GM18505 (cell line): ENCODE results near the gene CASP4.
"Not testable (repeated sequence)": the region's sequence is repeated elsewhere in the genome, so short reads cannot be mapped to it uniquely, and the experiment has no call there.

Experiments
- ATAC-seq: cut with Tn5 transposase; IDR thresholded peaks from one replicate; pipeline ENCODE4 v1.9.1; 2021; ENCODE audit not compliant: unreplicated experiment
- POLR2A ChIP-seq: IDR thresholded peaks from 4 replicates; pipeline ENCODE4 v1.6.1; 2011; ENCODE audit warnings: borderline replicate concordance; ENCODE audit not compliant: insufficient read depth, insufficient read length; ENCODE audit errors: extremely low read depth

Gene CASP4

GRCh38 chr11:104968856-104969776 is 742 bp upstream of the CASP4 start:
- ATAC-seq, result no peak
- no peak for TF ChIP-seq POLR2A

- TF ChIP-seq POLR2A, result no peak
- ATAC-seq, result no peak
Observed at GRCh38 chr11:104967534-104968354, 630 bp downstream of the CASP4 start.

GRCh38 chr11:104965735-104966134 is 2.6 kb downstream of the CASP4 start:
- no peak for ATAC-seq

GRCh38 chr11:104964247-104964646 is 4.1 kb downstream of the CASP4 start:
- ATAC-seq, result no peak
- TF ChIP-seq POLR2A, result no peak

More at GRCh38 chr11:104965735-104966134, 2.6 kb downstream of the CASP4 start:
- no peak for TF ChIP-seq POLR2A

- TF ChIP-seq POLR2A, result no peak
- no peak for ATAC-seq
Observed at GRCh38 chr11:104962852-104963251, 5.5 kb downstream of the CASP4 start.

- no peak for TF ChIP-seq POLR2A
- ATAC-seq, result no peak
Observed at GRCh38 chr11:104957280-104957679, 11.1 kb downstream of the CASP4 start.

GRCh38 chr11:104956528-104956927 is 11.8 kb downstream of the CASP4 start:
- no peak for ATAC-seq
- no peak for TF ChIP-seq POLR2A

GRCh38 chr11:104946907-104947306 is 21.5 kb downstream of the CASP4 start:
- TF ChIP-seq POLR2A, result no peak
- peak; percentile 97 for ATAC-seq

- TF ChIP-seq POLR2A, result no peak
- no peak for ATAC-seq
Observed at GRCh38 chr11:104944076-104944475, 24.3 kb downstream of the CASP4 start.

GRCh38 chr11:104943561-104943960 is 24.8 kb downstream of the CASP4 start:
- no peak for TF ChIP-seq POLR2A
- ATAC-seq, result no peak

GRCh38 chr11:104934594-104934993 is 33.8 kb downstream of the CASP4 start:
- no peak for TF ChIP-seq POLR2A
- no peak for ATAC-seq

GRCh38 chr11:104934073-104934472 is 34.3 kb downstream of the CASP4 start:
- ATAC-seq, result not testable (repeated sequence)

- no peak for ATAC-seq
- TF ChIP-seq POLR2A, result no peak
Observed at GRCh38 chr11:104928811-104929210, 39.6 kb downstream of the CASP4 start.
